DND-41 (cell line): Measurements from ENCODE around the gene PAGE2.

Experiments
- CTCF ChIP-seq: IDR thresholded peaks from 2 replicates; pipeline ENCODE4 v1.5.1; 2012; ENCODE audit warnings: borderline replicate concordance, low read length, moderate library complexity, mild to moderate bottlenecking; ENCODE audit not compliant: poor library complexity, severe bottlenecking; ENCODE audit errors: extremely low read depth
- EZH2 ChIP-seq: IDR thresholded peaks from 3 replicates; pipeline ENCODE4 v1.6.1; 2012; ENCODE audit warnings: borderline replicate concordance, low read depth, mild to moderate bottlenecking, moderate library complexity, low read length, inconsistent platforms; ENCODE audit not compliant: severe bottlenecking

DNA sequence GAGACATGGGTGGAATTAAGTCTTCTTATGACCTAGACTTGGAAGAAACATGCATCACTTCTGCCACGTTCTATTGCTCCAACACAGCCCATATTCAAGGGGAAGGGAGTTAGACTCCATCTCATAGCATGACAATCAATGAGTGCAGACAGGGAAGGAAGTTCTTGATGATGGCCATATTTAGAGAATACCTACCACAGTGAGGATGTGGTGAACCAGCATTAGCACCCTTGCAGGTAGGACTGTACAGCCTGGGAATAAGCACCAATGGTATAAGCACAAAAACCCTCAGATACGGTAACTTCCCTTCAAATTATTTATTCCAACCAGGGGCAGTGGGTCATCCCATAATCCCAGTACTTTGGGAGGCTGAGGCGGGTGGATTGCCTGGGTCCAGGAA, 29.8 kb downstream of the PAGE2 start:
- TF ChIP-seq CTCF (no peak), EZH2 (no peak)
